Measurements from ENCODE around the gene CFAP65. TPM values are rescaled to one million over a fixed set of nuclear protein-coding genes. Genes with fewer than 3 reads are reported as not detected.

Gene CFAP65
- total and polyA plus RNA-seq, 9 of the 15 experiments (the other 6 are each of a cell fraction or from before 2014, with no cell fraction given), result not detected

GRCh38 chr2:218959761-218960308 is 81.5 kb downstream of the CFAP65 start:
- WGBS (ENCODE audit: insufficient coverage, low coverage, missing lambda C conversion rate), result 5% methylated on average over 8 of the region's 67 CpGs

GRCh38 chr2:218959141-218959731 is 82.1 kb downstream of the CFAP65 start, which contains the start of gene CDK5R2:
CDK5R2 (plus strand) TSS chr2:218959666; CDS start chr2:218959821, 155 bp downstream.
- no peaks in the 10 kb centered on the region for H3K79me2 ChIP-seq (ENCODE audit: control insufficient read depth, insufficient read depth, low read length)
- peaks cover 7 to 29% of the 10 kb centered on the region in 2 experiments; a peak in 4 of 5 replicates for H3K27me3 ChIP-seq (ENCODE audit: control insufficient read depth in 2 of 2, insufficient read depth in 2 of 2, low read length in 2 of 2)
- FAIRE-seq (peak; percentile 35), ATAC-seq (peak; percentile 96), DNase-seq (ENCODE audit: extremely low read depth in 1 of 4, low spot score in 3 of 4) (peak; percentile 87 to 99 (median 98))
- peak within 1 kb of the TSS; percentile 38 for H3K4me3 ChIP-seq
- in situ Hi-C loops (cut with MboI), result no loop called here
- CTCF ChIA-PET (ENCODE audit: low intra/inter-chr PET ratio), result no interaction called here
- H3K9me1 ChIP-seq (ENCODE audit: control insufficient read depth, insufficient read depth, low read length), result no peaks in the 10 kb centered on the region
- peaks cover 9 to 31% of the 10 kb centered on the region in 2 experiments; a peak in 4 of 5 replicates for H3K4me1 ChIP-seq (replicated peaks in 1 of 2; ENCODE audit: control insufficient read depth in 2 of 2, insufficient read depth in 2 of 2, low read length in 2 of 2)
- WGBS (ENCODE audit: insufficient coverage, low coverage, missing lambda C conversion rate), result 8% methylated on average over 8 of the region's 37 CpGs
- no peaks in the 10 kb centered on the region for H3K36me3 ChIP-seq (ENCODE audit: control insufficient read depth, insufficient read depth, low read length)
- BruUV-seq (replicated peaks), result no TSS peak
- POLR2A ChIA-PET, result interaction anchor here (0.6 kb wide), 1 partner anchor 14 kb away, joined by 3 read pairs; no protein-coding TSS in a partner anchor
- H4K20me1 ChIP-seq (replicated peaks; ENCODE audit: control insufficient read depth, insufficient read depth, low read length), result no peaks in the 10 kb centered on the region
- H3K4me2 ChIP-seq (ENCODE audit: insufficient read depth, low read length), result peak within 1 kb of the TSS; percentile 60
- H2AFZ ChIP-seq (ENCODE audit: low read depth, low read length), result peak within 1 kb of the TSS; percentile 79
- intact Hi-C loops (cut with micrococcal nuclease), result no loop called here
- peak within 1 kb of the TSS in 1 of 2 experiments; percentile 64; a peak in 2 of 4 replicates for H3K9ac ChIP-seq (ENCODE audit: insufficient read depth in 1 of 2, low read depth in 2 of 2, low read length in 2 of 2)
- H3K9me3 ChIP-seq (replicated peaks; ENCODE audit: control insufficient read depth, insufficient read depth, low read depth, low read length), result no peaks in the 10 kb centered on the region
- no peak within 1 kb of the TSS for H3K27ac ChIP-seq (ENCODE audit: extremely low read depth, low read depth, low read length)
- no peak for TF ChIP-seq ZNF311 (CRISPR knock-in tag; IDR thresholded peaks at IDR 0.05)
- peak; percentile 48 for TF ChIP-seq HMGN3 (IDR thresholded peaks at IDR 0.05; ENCODE audit: borderline replicate concordance, extremely low read depth, insufficient read length, low read depth, low read length)
- TF ChIP-seq SP2 (IDR thresholded peaks at IDR 0.05; ENCODE audit: extremely low read depth, low read depth, low read length, poor library complexity, severe bottlenecking), result peak; percentile 67
- peak; percentile 51 for TF ChIP-seq CREB1 (IDR thresholded peaks at IDR 0.05)
- TF ChIP-seq CREB1 (CRISPR knock-in tag; IDR thresholded peaks at IDR 0.05), result peak; percentile 54; the same call in 1 of the 2 replicates
- peak; percentile 75 for TF ChIP-seq FOS (IDR thresholded peaks at IDR 0.05; ENCODE audit: extremely low read depth, insufficient read length)
- TF ChIP-seq TFAP4 (CRISPR knock-in tag; IDR thresholded peaks at IDR 0.05; ENCODE audit: borderline replicate concordance), result peak; percentile 82
- TF ChIP-seq VEZF1 (CRISPR knock-in tag; IDR thresholded peaks at IDR 0.05), result peak; percentile 58; the same call in 1 of the 2 replicates
- TF ChIP-seq RBM25 (IDR thresholded peaks at IDR 0.05; ENCODE audit: low read depth, low read length, severe bottlenecking), result peak; percentile 53
- TF ChIP-seq CBX5 (IDR thresholded peaks at IDR 0.05; ENCODE audit: borderline replicate concordance, low read depth), result no peak

More at GRCh38 chr2:218959761-218960308, 81.5 kb downstream of the CFAP65 start:
- Histone ChIP-seq H3K9me3 (replicated peaks; ENCODE audit: control insufficient read depth, insufficient read depth, low read depth, low read length) (no peaks in the 10 kb centered on the region), H3K4me2 (ENCODE audit: insufficient read depth, low read length) (no peak overlapping the region), H3K36me3 (ENCODE audit: control insufficient read depth, insufficient read depth, low read length) (no peaks in the 10 kb centered on the region), H3K79me2 (ENCODE audit: control insufficient read depth, insufficient read depth, low read length) (no peaks in the 10 kb centered on the region), H3K9me1 (ENCODE audit: control insufficient read depth, insufficient read depth, low read length) (no peaks in the 10 kb centered on the region), H3K27ac (ENCODE audit: extremely low read depth, low read depth, low read length) (no peak overlapping the region), H4K20me1 (replicated peaks; ENCODE audit: control insufficient read depth, insufficient read depth, low read length) (no peaks in the 10 kb centered on the region), H3K9ac (ENCODE audit: insufficient read depth in 1 of 2, low read depth in 2 of 2, low read length in 2 of 2) (peak overlapping the region in 1 of 2 experiments; percentile 64; a peak in 2 of 4 replicates), H3K4me1 (replicated peaks in 1 of 2; ENCODE audit: control insufficient read depth in 2 of 2, insufficient read depth in 2 of 2, low read length in 2 of 2) (peaks cover 11 to 31% of the 10 kb centered on the region in 2 experiments; a peak in 4 of 5 replicates), H3K4me3 (peak overlapping the region; percentile 38), H2AFZ (ENCODE audit: low read depth, low read length) (peak overlapping the region; percentile 51; the same call in 1 of the 2 replicates), H3K27me3 (ENCODE audit: control insufficient read depth in 2 of 2, insufficient read depth in 2 of 2, low read length in 2 of 2) (peaks cover 7 to 29% of the 10 kb centered on the region in 2 experiments; a peak in 4 of 5 replicates)
- DNase-seq (ENCODE audit: extremely low read depth in 1 of 4, low spot score in 3 of 4), result no peak
- no peak for FAIRE-seq
- intact Hi-C loops (cut with micrococcal nuclease) (loop anchor here (5.0 kb wide), 1 partner anchor 53 kb away; no protein-coding TSS in a partner anchor), in situ Hi-C loops (cut with MboI) (no loop called here)
- TF ChIP-seq NRF1 (conservative IDR thresholded peaks at IDR 0.05 in 1 of 2, IDR thresholded peaks at IDR 0.05 in 1 of 2) (peak; percentile 6 to 7; a peak in 2 of 4 replicates), POLR3A (IDR thresholded peaks at IDR 0.05; ENCODE audit: borderline replicate concordance, extremely low read depth, insufficient read depth, insufficient read length) (no peak)
- ATAC-seq, result no peak
- CTCF ChIA-PET (ENCODE audit: low intra/inter-chr PET ratio), result no interaction called here
- POLR2A ChIA-PET, result interaction anchor here (0.6 kb wide), 1 partner anchor 15 kb away, joined by 3 read pairs; no protein-coding TSS in a partner anchor
- no TSS peak for BruUV-seq (replicated peaks)

All from K562 (cell line).